Heart left ventricle (tissue), 13 donors: Measurements from ENCODE around the gene RHOH.

Source experiments
- CTCF ChIP-seq, 12 donors: fragments of 200-600 bp; sonication (generic) in 4 of 12; IDR thresholded peaks; one replicate each; pipeline versions ENCODE4 v1.5.0 to v1.8.0; 2018 to 2022; ENCODE audit warnings: antibody characterized with exemption in 12 of 12, mild to moderate bottlenecking in 5 of 12
- POLR2A ChIP-seq, 2 donors: fragments of 450-650 bp; IDR thresholded peaks; one replicate each; pipeline ENCODE4 v1.6.1; 2017; ENCODE audit warnings: antibody characterized with exemption in 2 of 2, mild to moderate bottlenecking in 2 of 2, moderate library complexity in 2 of 2
- donor health status: ischemic (EF 13 %, LVEDD 7.1; RV severe dilation, severe dysfunction).
- donor health status: DM: no; HTN: yes; CAD: no.
- donor health status: DM: no; HTN: no; CAD: no.
- donor health status: ischemic (EF 25% LVEDD 6.9; RV normal size, moderate dysfunction).
- donor health status: ischemic (EF 25% LVEDD 5.7; RV mildly dilated, moderate dysfunction).
- donor health status: ischemic (EF 35%, LVEDD 5.7; RV mildly dilated, moderate dysfunction).
- donor health status: nonischemic (EF 11% LVEDD 7.7; RV severe dilation, severe dysfunction).
- donor health status: DM: yes; HTN: yes; CAD: no.
- donor health status: PGD.
- donor health status: ischemic (EF 29% LVEDD 5.4; RV normal size, mild dysfunction).
- donor health status: nonischemic (EF 23%, LVEDD 6.1; RV moderate dilation, normal function).

- TF ChIP-seq POLR2A (IDR thresholded peaks at IDR 0.05) (no peak), CTCF (IDR thresholded peaks at IDR 0.05) (no peak)
Observed at GRCh38 chr4:40281099-40281498, 84.3 kb downstream of the RHOH start.
